Activated B cell treated with CpG ODN at 0.5 μM for 24 hours (primary cell): ENCODE data around the gene TCHP. TPM values are rescaled to one million over a fixed set of nuclear protein-coding genes. Genes with fewer than 3 reads are reported as not detected.
A peak's percentile ranks its signal among the peaks of the same experiment; 100 is the strongest.

Experiments
- ATAC-seq: fragments of 200-7000 bp; cut with Tn5 transposase; one replicate; pipeline ENCODE4 v1.10.0; 2021; ENCODE audit warnings: low read depth, mild to moderate bottlenecking, moderate library complexity
- CTCF ChIA-PET: fragments of 350-600 bp; sonication (Branson Sonifier 250); formaldehyde crosslinking; loops from one replicate; lab custom pipeline; 2021; ENCODE audit warnings: antibody characterized with exemption; lab: Charles Lee
- POLR2A ChIA-PET: fragments of 350-600 bp; sonication (Branson Sonifier 250); formaldehyde crosslinking; loops from one replicate; lab custom pipeline; 2021; ENCODE audit warnings: antibody characterized with exemption; lab: Charles Lee
- DNase-seq: peaks from one replicate; pipeline ENCODE4 v3.0.0; 2022
- H3K27ac Mint-ChIP-seq: one replicate; pipeline ENCODE4 v1.8.0; 2020; ENCODE audit warnings: mixed read lengths
- H3K27me3 Mint-ChIP-seq: one replicate; pipeline ENCODE4 v1.8.0; 2021; ENCODE audit warnings: mixed read lengths
- H3K36me3 Mint-ChIP-seq: one replicate; pipeline ENCODE4 v1.8.0; 2021; ENCODE audit warnings: low read depth, mixed read lengths
- H3K4me1 Mint-ChIP-seq: one replicate; pipeline ENCODE4 v1.8.0; 2021; ENCODE audit warnings: mixed read lengths
- H3K4me3 Mint-ChIP-seq: one replicate; pipeline ENCODE4 v1.8.0; 2020; ENCODE audit warnings: mild to moderate bottlenecking, mixed read lengths
- H3K9me3 Mint-ChIP-seq: one replicate; pipeline ENCODE4 v1.8.0; 2020; ENCODE audit warnings: mixed read lengths
- CTCF ChIP-seq: fragments of 200-600 bp; IDR thresholded peaks from one replicate; pipeline ENCODE4 v1.8.0; 2022; ENCODE audit warnings: antibody characterized with exemption, mild to moderate bottlenecking
- intact Hi-C: fragments of 100-400 bp; cut with micrococcal nuclease; formaldehyde crosslinking; loops from one replicate; pipeline ENCODE4 v1.15.1; 2024
- total RNA-seq: library from RNA; stranded (reverse); gene quantifications from 2 replicates; pipeline ENCODE4 v1.2.3, GENCODE V29; 2022

The TCHP gene
- total RNA-seq, 1 donor from 2014 or later = 28.3 TPM

- no peak for TF ChIP-seq CTCF
- POLR2A ChIA-PET = interaction anchor here (1.0 kb wide), 1 partner anchor 64 kb away, joined by 3 read pairs; no protein-coding TSS in a partner anchor
- Mint-ChIP-seq H3K9me3 (no peaks in the 10 kb centered on the region), H3K4me1 (peaks cover 37% of the 10 kb centered on the region), H3K27ac (peak overlapping the region; percentile 76), H3K27me3 (no peaks in the 10 kb centered on the region), H3K4me3 (no peak overlapping the region), H3K36me3 (peaks cover 85% of the 10 kb centered on the region)
- ATAC-seq = no peak
- CTCF ChIA-PET = interaction anchor here (1.4 kb wide), 1 partner anchor 44 kb away, joined by 3 read pairs; no protein-coding TSS in a partner anchor
- no peak for DNase-seq
- intact Hi-C loops = no loop called here
Observed at GRCh38 chr12:109948368-109948767, 48.3 kb downstream of the TCHP start.

- peaks cover 90% of the 10 kb centered on the region for H3K36me3 Mint-ChIP-seq
- POLR2A ChIA-PET = no interaction called here
- ATAC-seq = no peak
Observed at GRCh38 chr12:109949089-109949488, 49.0 kb downstream of the TCHP start.

GRCh38 chr12:109950625-109951024 lies 50.6 kb downstream of the TCHP start:
- intact Hi-C loops = no loop called here
- Mint-ChIP-seq H3K27me3 (no peaks in the 10 kb centered on the region), H3K36me3 (peaks cover 91% of the 10 kb centered on the region), H3K27ac (peak overlapping the region; percentile 7), H3K4me1 (peaks cover 38% of the 10 kb centered on the region), H3K4me3 (no peak overlapping the region), H3K9me3 (no peaks in the 10 kb centered on the region)
- ChIA-PET CTCF (no interaction called here), POLR2A (no interaction called here)
- no peak for TF ChIP-seq CTCF
- ATAC-seq = no peak
- no peak for DNase-seq

More at GRCh38 chr12:109949089-109949488, 49.0 kb downstream of the TCHP start:
- intact Hi-C loops = no loop called here
- no peak for DNase-seq
- no peak for TF ChIP-seq CTCF
- H3K4me1 Mint-ChIP-seq = peaks cover 38% of the 10 kb centered on the region
- H3K27ac Mint-ChIP-seq = peak overlapping the region; percentile 21
- H3K27me3 Mint-ChIP-seq = no peaks in the 10 kb centered on the region
- H3K4me3 Mint-ChIP-seq = no peak overlapping the region
- CTCF ChIA-PET = no interaction called here
- no peaks in the 10 kb centered on the region for H3K9me3 Mint-ChIP-seq

GRCh38 chr12:109951136-109951535 lies 51.1 kb downstream of the TCHP start:
- ChIA-PET CTCF (no interaction called here), POLR2A (no interaction called here)
- Mint-ChIP-seq H3K4me3 (no peak overlapping the region), H3K9me3 (no peaks in the 10 kb centered on the region), H3K27ac (no peak overlapping the region), H3K36me3 (peaks cover 96% of the 10 kb centered on the region), H3K4me1 (peaks cover 38% of the 10 kb centered on the region), H3K27me3 (no peaks in the 10 kb centered on the region)
- intact Hi-C loops = no loop called here
- no peak for TF ChIP-seq CTCF
- DNase-seq (no peak), ATAC-seq (no peak)

- Mint-ChIP-seq H3K4me1 (peaks cover 34% of the 10 kb centered on the region), H3K36me3 (peaks cover 97% of the 10 kb centered on the region), H3K27me3 (no peaks in the 10 kb centered on the region), H3K9me3 (no peaks in the 10 kb centered on the region), H3K4me3 (no peak overlapping the region), H3K27ac (peak overlapping the region; percentile 68)
- no peak for ATAC-seq
- POLR2A ChIA-PET = no interaction called here
- TF ChIP-seq CTCF = no peak
- intact Hi-C loops = no loop called here
- CTCF ChIA-PET = no interaction called here
- no peak for DNase-seq
Observed at GRCh38 chr12:109951751-109952150, 51.7 kb downstream of the TCHP start.
